OCI-LY3 (cell line): ENCODE results near the gene ANK2.

Experiments used
- CTCF ChIP-seq: fragments of 200-600, 300-600 bp; sonication (generic); IDR thresholded peaks from 2 replicates; pipeline ENCODE4 v1.5.1; 2014; ENCODE audit warnings: antibody characterized with exemption, low read length, low read depth
- EZH2phosphoT487 ChIP-seq: fragments of 200-600 bp; shearing (Covaris generic); IDR thresholded peaks from 2 replicates; pipeline ENCODE4 v1.6.1; 2018; ENCODE audit warnings: antibody characterized with exemption, mixed run types, low read depth

- TF ChIP-seq CTCF (no peak), EZH2phosphoT487 (no peak)
Measured at GRCh38 chr4:113078066-113078465, 28.6 kb downstream of the ANK2 start.
